ENCODE measurements around the gene LMO3. TPM values are rescaled to one million over a fixed set of nuclear protein-coding genes. Genes with fewer than 3 reads are reported as not detected.

The LMO3 gene
- total and polyA plus RNA-seq, 2 of the 4 experiments (the other 2 are of a cell fraction), result 0.54 to 0.84 TPM

- no peak overlapping the region for H2BK20ac ChIP-seq (ENCODE audit: low read depth, low read length)
- ATAC-seq (ENCODE audit: low read depth) (no peak), DNase-seq (no peak)
- no peak overlapping the region for H3K4ac ChIP-seq (ENCODE audit: low read depth, low read length)
- in situ Hi-C loops (cut with MboI; ENCODE audit: low sequenced_read_pairs) (no loop called here), dilution Hi-C loops (cut with HindIII; ENCODE audit: low sequenced_read_pairs, unreplicated experiment) (no loop called here), intact Hi-C loops (cut with micrococcal nuclease) (no loop called here)
- no peak overlapping the region for H3K18ac ChIP-seq (ENCODE audit: low read depth, low read length)
- no peak overlapping the region for H2BK5ac ChIP-seq (ENCODE audit: low read depth, low read length, poor library complexity, severe bottlenecking)
- peaks cover 2% of the 10 kb centered on the region; the same call in 1 of the 2 replicates for H3K4me1 ChIP-seq (ENCODE audit: control insufficient read depth, insufficient read depth, low read length)
- no CpG with 5 or more reads among the region's 1 CpG for WGBS, 2 experiments (ENCODE audit: extremely low coverage in 2 of 2, insufficient read length in 1 of 2)
- no peak overlapping the region for H2BK15ac ChIP-seq (ENCODE audit: low read depth, low read length)
- H4K8ac ChIP-seq (ENCODE audit: low read depth in 2 of 2, low read length in 2 of 2), result no peak overlapping the region
- H3K4me3 ChIP-seq (ENCODE audit: insufficient read depth, low read depth, low read length), result no peak overlapping the region
- H3K27ac ChIP-seq (ENCODE audit: insufficient read depth, low read length), result no peak overlapping the region
- ChIA-PET POLR2A (ENCODE audit: unreplicated experiment) (no interaction called here), CTCF (no interaction called here)
- no peak overlapping the region for H2AFZ ChIP-seq (replicated peaks; ENCODE audit: low read length, poor library complexity)
- no peak overlapping the region for H2BK120ac ChIP-seq (ENCODE audit: low read depth, low read length)
- H3K27me3 ChIP-seq (ENCODE audit: control insufficient read depth, insufficient read depth, low read length), result no peaks in the 10 kb centered on the region
- no peak overlapping the region for H3K23ac ChIP-seq (ENCODE audit: low read depth, low read length)
- no TSS peak for BruUV-seq (replicated peaks)
- no peak overlapping the region for H2AK5ac ChIP-seq (ENCODE audit: low read depth, low read length)
- no peak overlapping the region for H4K5ac ChIP-seq (ENCODE audit: low read depth, low read length)
- 0 out of 2 replicates have a peak, but pooled peaks cover 3% of the 10 kb centered on the region for H3K9me1 ChIP-seq (ENCODE audit: insufficient read depth, low read length)
- H3K9me3 ChIP-seq (ENCODE audit: control insufficient read depth, insufficient read depth, low read length), result no peaks in the 10 kb centered on the region
- TF ChIP-seq CTCF (conservative IDR thresholded peaks at IDR 0.05; ENCODE audit: low read depth, low read length), result no peak
- no peak for TF ChIP-seq MAFK (IDR thresholded peaks at IDR 0.05; ENCODE audit: low read depth, low read length)
- no peak for TF ChIP-seq FOS (IDR thresholded peaks at IDR 0.05; ENCODE audit: low read depth, low read length)
- TF ChIP-seq MXI1 (IDR thresholded peaks at IDR 0.05; ENCODE audit: borderline replicate concordance, low read depth, low read length), result no peak
- no peak for TF ChIP-seq BHLHE40 (IDR thresholded peaks at IDR 0.05; ENCODE audit: low read depth, low read length)
- TF ChIP-seq RAD21 (IDR thresholded peaks at IDR 0.05; ENCODE audit: low read length), result no peak
- no peak for TF ChIP-seq USF2 (IDR thresholded peaks at IDR 0.05; ENCODE audit: low read depth, low read length)
- no peak for TF ChIP-seq POLR2A (IDR thresholded peaks at IDR 0.05; ENCODE audit: low read depth, low read length)
- no peak for TF ChIP-seq NFE2L2 (IDR thresholded peaks at IDR 0.05; ENCODE audit: low read depth, low read length)
- no peak for TF ChIP-seq SMC3 (IDR thresholded peaks at IDR 0.05; ENCODE audit: low read depth, low read length)
- no peak overlapping the region for H4K91ac ChIP-seq (ENCODE audit: insufficient read depth, low read depth, low read length)
- no peak overlapping the region for H3K14ac ChIP-seq (replicated peaks; ENCODE audit: low read depth, low read length)
- no peaks in the 10 kb centered on the region for H3K36me3 ChIP-seq (ENCODE audit: control insufficient read depth, insufficient read depth, low read length)
- no peaks in the 10 kb centered on the region for H3K79me1 ChIP-seq (ENCODE audit: low read depth in 1 of 2, low read length in 2 of 2)
- no peak overlapping the region for H2AK9ac ChIP-seq (replicated peaks; ENCODE audit: low read depth, low read length, poor library complexity)
- H3K4me2 ChIP-seq (ENCODE audit: low read depth, low read length), result no peak overlapping the region
- H3K9ac ChIP-seq (ENCODE audit: low read depth, low read length), result no peak overlapping the region
- no peaks in the 10 kb centered on the region for H4K20me1 ChIP-seq (ENCODE audit: insufficient read depth, low read length)
- no peak overlapping the region for H3K56ac ChIP-seq (ENCODE audit: extremely low read depth, insufficient read depth, low read length)
These were observed 18.4 kb downstream of the LMO3 start for GRCh38 chr12:16587514-16587913.
